Mucosa of descending colon (tissue), 3 donors: Measurements from ENCODE around the gene FANK1. TPM values are rescaled to one million over a fixed set of nuclear protein-coding genes. Genes with fewer than 3 reads are reported as not detected.

Experiments
- ATAC-seq: fragments of 200-7000 bp; cut with Tn5 transposase; one replicate; pipeline ENCODE4 v1.9.1; 2020; ENCODE audit warnings: mild to moderate bottlenecking, moderate library complexity
- DNase-seq, 3 donors: peaks; one replicate each; pipeline ENCODE4 v3.0.0-alpha.2; 2020
- H3K36me3 ChIP-seq: fragments of 200-600 bp; one replicate; pipeline ENCODE4 v1.8.0; 2021; ENCODE audit warnings: low read depth, mild to moderate bottlenecking
- H3K4me1 ChIP-seq: fragments of 200-600 bp; one replicate; pipeline ENCODE4 v1.8.0; 2021; ENCODE audit warnings: low read depth, mild to moderate bottlenecking
- H3K4me3 ChIP-seq: fragments of 200-600 bp; one replicate; pipeline ENCODE4 v1.8.0; 2021; ENCODE audit warnings: mild to moderate bottlenecking
- H3K9me3 ChIP-seq: fragments of 200-600 bp; one replicate; pipeline ENCODE4 v1.8.0; 2021; ENCODE audit warnings: mild to moderate bottlenecking
- CTCF ChIP-seq: fragments of 200-600 bp; IDR thresholded peaks from one replicate; pipeline ENCODE4 v1.8.0; 2022; ENCODE audit warnings: antibody characterized with exemption, mild to moderate bottlenecking
- intact Hi-C, 2 donors: fragments of 100-400 bp; cut with DNase I in 1 of 2; cut with micrococcal nuclease in 1 of 2; formaldehyde crosslinking; loops; one replicate each; pipeline versions ENCODE4 v1.11.0 to v1.11.1; 2022; cut with DNase I, micrococcal nuclease
- total RNA-seq, 3 donors: library from RNA; stranded (reverse); fragmentation: NEBNext Ultra II Directional in 2 of 3; extraction: Animal tissue kit (Norgen Biotek cat#: 25700) in 2 of 3; gene quantifications; one replicate each; pipeline versions ENCODE4 v1.2.1 to v1.2.4, GENCODE V29; 2021 to 2023
- donor health status: DM: no; HTN: no; CAD: no; lungs with moderate emphysema.
- donor health status: DM: no; HTN: no; CAD: no.
- donor health status: DM: no; HTN: yes; CAD: no.

FANK1 gene
- total RNA-seq, 3 donors from 2014 or later: 4.2 to 10.3 (median 7.4) TPM

- no peak for DNase-seq
- ATAC-seq: no peak
- no peaks in the 10 kb centered on the region for H3K4me1 ChIP-seq
- no peaks in the 10 kb centered on the region for H3K9me3 ChIP-seq
- TF ChIP-seq CTCF: no peak
- intact Hi-C loops: no loop called here
- no peak overlapping the region for H3K4me3 ChIP-seq
- no peaks in the 10 kb centered on the region for H3K36me3 ChIP-seq
Measured at GRCh38 chr10:126011995-126012394, 115.6 kb downstream of the FANK1 start.

- no peak for DNase-seq
- no peaks in the 10 kb centered on the region for H3K9me3 ChIP-seq
- H3K4me1 ChIP-seq: no peaks in the 10 kb centered on the region
- intact Hi-C loops: no loop called here
- no peak overlapping the region for H3K4me3 ChIP-seq
- H3K36me3 ChIP-seq: no peaks in the 10 kb centered on the region
- no peak for ATAC-seq
- no peak for TF ChIP-seq CTCF
Measured at GRCh38 chr10:126012485-126012884, 116.1 kb downstream of the FANK1 start.

GRCh38 chr10:126013489-126014281, 117.3 kb downstream of the FANK1 start:
- intact Hi-C loops: no loop called here
- TF ChIP-seq CTCF: no peak
- DNase-seq (no peak), ATAC-seq (no peak)
- H3K36me3 ChIP-seq: no peaks in the 10 kb centered on the region
- no peaks in the 10 kb centered on the region for H3K9me3 ChIP-seq
- no peak overlapping the region for H3K4me3 ChIP-seq
- H3K4me1 ChIP-seq: no peaks in the 10 kb centered on the region

GRCh38 chr10:126014309-126014708, 117.9 kb downstream of the FANK1 start:
- Histone ChIP-seq H3K4me3 (no peak overlapping the region), H3K4me1 (no peaks in the 10 kb centered on the region), H3K36me3 (no peaks in the 10 kb centered on the region), H3K9me3 (no peaks in the 10 kb centered on the region)
- no peak for TF ChIP-seq CTCF
- intact Hi-C loops: no loop called here
- DNase-seq (no peak), ATAC-seq (no peak)

- no peak for ATAC-seq
- no peaks in the 10 kb centered on the region for H3K9me3 ChIP-seq
- H3K4me3 ChIP-seq: no peak overlapping the region
- no peak for DNase-seq
- H3K4me1 ChIP-seq: no peaks in the 10 kb centered on the region
- no peak for TF ChIP-seq CTCF
- H3K36me3 ChIP-seq: no peaks in the 10 kb centered on the region
- intact Hi-C loops: no loop called here
Measured at GRCh38 chr10:126015413-126015812, 119.0 kb downstream of the FANK1 start.
